Esophagus squamous epithelium (tissue), 5 donors: Measurements from ENCODE around the gene MYO18B. TPM values are rescaled to one million over a fixed set of nuclear protein-coding genes. Genes with fewer than 3 reads are reported as not detected.

ENCODE experiments used
- DNase-seq: peaks from one replicate; lab custom pipeline; 2025; lab: John Stamatoyannopoulos, UW
- H3K27ac ChIP-seq, 4 donors: fragments of 200-600 bp; sonication (generic); one replicate each; pipeline ENCODE4 v1.5.1; 2016 to 2019; ENCODE audit warnings: mild to moderate bottlenecking in 1 of 4
- H3K27me3 ChIP-seq, 4 donors: fragments of 200-600 bp; sonication (generic); 1 replicate in 3 of 4; 2 replicates in 1 of 4; pipeline versions ENCODE4 v1.5.1 to v1.6.0; 2017 to 2021; ENCODE audit warnings: antibody characterized with exemption in 1 of 4
- H3K36me3 ChIP-seq, 3 donors: fragments of 200-600 bp; sonication (generic); one replicate each; pipeline ENCODE4 v1.5.1; 2016 to 2019
- H3K4me1 ChIP-seq, 3 donors: fragments of 200-600 bp; sonication (generic); one replicate each; pipeline ENCODE4 v1.5.1; 2017 to 2019
- H3K4me3 ChIP-seq, 4 donors: fragments of 200-600 bp; sonication (generic); 1 replicate in 3 of 4; 2 replicates in 1 of 4; pipeline ENCODE4 v1.5.1; 2016 to 2019; ENCODE audit warnings: mild to moderate bottlenecking in 2 of 4, moderate library complexity in 1 of 4
- H3K9me3 ChIP-seq, 3 donors: fragments of 200-600 bp; sonication (generic); one replicate each; pipeline ENCODE4 v1.5.1; 2016 to 2019
- POLR2A ChIP-seq, 4 donors: fragments of 450-650 bp; IDR thresholded peaks; one replicate each; pipeline ENCODE4 v1.6.1; 2017; ENCODE audit warnings: antibody characterized with exemption in 4 of 4, mild to moderate bottlenecking in 4 of 4, moderate library complexity in 3 of 4
- WGBS, 2 donors: methylation state at CpG; one replicate each; pipeline ENCODE4 v1.1.5; 2018; 5-methylcytosine and 5-hydroxymethylcytosine counted together
- intact Hi-C: fragments of 100-400 bp; cut with DNase I; formaldehyde crosslinking; loops from one replicate; pipeline ENCODE4 v1.15.0; 2022
- total RNA-seq, 4 donors: library from RNA; depleted of rRNA; stranded (reverse); fragments of >200 nt; gene quantifications; one replicate each; pipeline ENCODE4 v1.1.0, GENCODE V29; 2016
- TF ChIP-seq, protein P1 (sequence below), 6 experiments: fragments of 450-650 bp in 4 of 6; fragments of 200-600 bp in 2 of 6; sonication (generic) in 2 of 6; IDR thresholded peaks; one replicate each; pipeline ENCODE4 v1.5.1; 2016 to 2019; ENCODE audit warnings: antibody characterized with exemption in 6 of 6, mild to moderate bottlenecking in 4 of 6, moderate library complexity in 4 of 6
- donor health status: DM: yes; HTN: yes; CAD: no.

The MYO18B gene
- total RNA-seq, 4 donors from 2014 or later, result 0.06 to 2.5 (median 0.17) TPM

DNA sequence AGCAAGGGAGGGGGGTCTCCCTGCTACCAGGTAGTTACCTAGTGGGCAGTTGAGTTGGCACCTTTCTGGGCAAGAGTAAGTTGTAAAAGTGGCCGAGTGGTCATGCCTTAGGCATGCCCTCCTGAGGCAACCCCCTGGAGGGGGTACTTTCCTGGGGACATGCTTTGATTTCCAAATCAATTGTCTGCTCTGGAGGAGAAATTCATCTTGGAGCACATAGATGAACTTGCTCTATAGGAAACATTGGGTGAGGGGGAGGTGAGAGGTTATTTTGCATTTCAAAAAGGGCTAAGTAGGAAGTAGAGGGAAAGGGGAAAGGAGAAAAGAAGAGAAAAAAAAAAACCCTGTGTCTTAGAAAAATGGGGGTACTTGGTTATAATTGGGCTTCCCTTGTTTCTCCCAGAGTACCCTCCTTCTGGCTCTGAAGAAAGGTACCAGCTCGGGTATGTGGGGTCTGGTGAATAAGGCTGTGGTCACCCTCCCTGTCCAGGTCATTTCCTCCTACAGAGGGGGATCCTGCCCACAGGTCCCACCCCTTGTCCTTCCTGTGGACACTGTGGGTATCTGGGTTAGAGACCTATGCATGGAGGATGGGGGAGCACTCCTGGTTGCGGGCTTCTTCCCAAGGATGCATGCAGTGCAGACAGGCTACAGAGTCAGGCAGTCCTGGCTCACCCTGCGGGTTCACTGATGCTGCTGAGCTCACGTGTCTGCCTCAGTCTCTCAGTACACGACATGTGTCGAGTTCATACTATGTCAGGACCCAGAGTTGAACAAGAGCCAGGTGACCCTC lies 193.5 kb downstream of the MYO18B start:
- Histone ChIP-seq H3K4me1 (no peaks in the 10 kb centered on the region), H3K9me3 (no peaks in the 10 kb centered on the region), H3K27ac (no peak overlapping the region), H3K4me3 (no peak overlapping the region), H3K36me3 (no peaks in the 10 kb centered on the region), H3K27me3 (peaks cover 0 to 46% (median 0%) of the 10 kb centered on the region in 4 donors)
- DNase-seq, result no peak
- 6 to 61% methylated on average over 3 to 7 of the region's 7 CpGs for WGBS, 2 donors
- TF ChIP-seq, protein P1, sequence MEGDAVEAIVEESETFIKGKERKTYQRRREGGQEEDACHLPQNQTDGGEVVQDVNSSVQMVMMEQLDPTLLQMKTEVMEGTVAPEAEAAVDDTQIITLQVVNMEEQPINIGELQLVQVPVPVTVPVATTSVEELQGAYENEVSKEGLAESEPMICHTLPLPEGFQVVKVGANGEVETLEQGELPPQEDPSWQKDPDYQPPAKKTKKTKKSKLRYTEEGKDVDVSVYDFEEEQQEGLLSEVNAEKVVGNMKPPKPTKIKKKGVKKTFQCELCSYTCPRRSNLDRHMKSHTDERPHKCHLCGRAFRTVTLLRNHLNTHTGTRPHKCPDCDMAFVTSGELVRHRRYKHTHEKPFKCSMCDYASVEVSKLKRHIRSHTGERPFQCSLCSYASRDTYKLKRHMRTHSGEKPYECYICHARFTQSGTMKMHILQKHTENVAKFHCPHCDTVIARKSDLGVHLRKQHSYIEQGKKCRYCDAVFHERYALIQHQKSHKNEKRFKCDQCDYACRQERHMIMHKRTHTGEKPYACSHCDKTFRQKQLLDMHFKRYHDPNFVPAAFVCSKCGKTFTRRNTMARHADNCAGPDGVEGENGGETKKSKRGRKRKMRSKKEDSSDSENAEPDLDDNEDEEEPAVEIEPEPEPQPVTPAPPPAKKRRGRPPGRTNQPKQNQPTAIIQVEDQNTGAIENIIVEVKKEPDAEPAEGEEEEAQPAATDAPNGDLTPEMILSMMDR (IDR thresholded peaks at IDR 0.05), result no peak
- no peak for TF ChIP-seq POLR2A (IDR thresholded peaks at IDR 0.05)
- intact Hi-C loops, result no loop called here

DNA sequence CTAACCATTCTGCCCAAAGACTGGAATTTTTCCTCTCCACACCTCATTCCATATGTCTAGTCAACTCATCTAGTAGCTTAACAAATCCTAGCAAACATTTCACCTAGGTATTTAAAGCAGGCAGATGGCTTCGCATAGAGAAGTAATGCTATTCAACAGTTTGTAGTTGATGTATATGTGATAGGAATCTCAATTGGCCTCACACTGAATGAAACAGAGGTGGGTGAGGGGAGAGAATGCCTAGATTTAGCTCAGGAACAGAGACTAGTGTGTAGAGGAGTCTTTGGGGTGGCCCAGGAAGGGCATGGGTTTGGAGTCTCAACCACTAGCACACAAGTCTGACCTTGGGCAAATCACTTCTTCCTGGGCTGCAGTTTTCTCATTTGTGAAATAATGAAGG lies 196.2 kb downstream of the MYO18B start:
- DNase-seq, result no peak
- no peak for TF ChIP-seq POLR2A (IDR thresholded peaks at IDR 0.05)
- TF ChIP-seq, protein P1 (IDR thresholded peaks at IDR 0.05), result no peak
- WGBS, 2 donors, result 83 to 100% methylated on average over 1 of the region's 1 CpG
- no peak overlapping the region for H3K27ac ChIP-seq
- peaks cover 0 to 40% (median 0%) of the 10 kb centered on the region in 4 donors for H3K27me3 ChIP-seq
- H3K36me3 ChIP-seq, result no peaks in the 10 kb centered on the region
- H3K9me3 ChIP-seq, result no peaks in the 10 kb centered on the region
- no peaks in the 10 kb centered on the region for H3K4me1 ChIP-seq
- H3K4me3 ChIP-seq, result no peak overlapping the region
- intact Hi-C loops, result no loop called here

DNA sequence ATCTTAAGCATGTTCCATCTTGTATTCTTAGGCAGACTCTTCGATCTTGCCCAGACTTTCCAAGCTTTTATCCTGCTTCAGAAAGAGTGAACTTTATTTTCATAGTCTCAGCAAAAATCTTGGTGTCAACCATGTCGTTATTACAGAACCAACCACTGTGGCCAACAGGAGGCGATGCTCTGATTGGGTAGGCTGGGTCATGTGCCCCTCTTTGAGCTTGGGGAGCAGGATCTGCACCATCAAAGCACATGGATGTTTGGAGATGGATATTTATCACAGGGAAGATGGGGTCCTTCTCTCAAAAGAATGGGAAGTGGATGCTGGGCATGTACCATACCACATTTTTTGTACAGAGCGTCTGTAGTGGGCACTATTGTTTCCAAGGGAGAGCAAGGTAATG lies 197.4 kb downstream of the MYO18B start:
- no peak for DNase-seq
- Histone ChIP-seq H3K9me3 (no peaks in the 10 kb centered on the region), H3K27me3 (peaks cover 0 to 34% (median 0%) of the 10 kb centered on the region in 4 donors), H3K4me1 (no peaks in the 10 kb centered on the region), H3K36me3 (no peaks in the 10 kb centered on the region), H3K27ac (no peak overlapping the region), H3K4me3 (no peak overlapping the region)
- 67 to 76% methylated on average over 4 of the region's 4 CpGs for whole genome bisulfite sequencing, 2 donors
- TF ChIP-seq, protein P1 (IDR thresholded peaks at IDR 0.05), result no peak
- no peak for TF ChIP-seq POLR2A (IDR thresholded peaks at IDR 0.05)
- intact Hi-C loops, result no loop called here

DNA sequence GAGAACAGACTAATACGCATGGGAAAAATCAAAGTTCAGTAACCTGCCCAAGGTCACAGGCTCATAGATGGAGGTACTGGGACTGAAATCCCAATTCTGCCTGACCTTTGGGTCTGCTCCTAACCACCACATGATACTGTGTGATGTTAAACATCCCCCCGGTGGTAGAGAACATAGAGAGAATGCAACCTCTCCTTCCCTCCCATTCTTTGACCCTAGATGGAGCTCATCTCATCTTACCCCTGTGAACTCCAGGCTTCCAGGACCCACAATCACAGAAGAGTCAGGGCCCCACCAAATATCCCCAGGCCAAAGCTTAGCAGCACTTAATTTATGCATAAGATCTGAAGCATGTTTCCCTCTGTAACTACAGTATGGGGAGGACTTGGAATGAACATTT lies 198.5 kb downstream of the MYO18B start:
- H3K9me3 ChIP-seq, result no peaks in the 10 kb centered on the region
- H3K27ac ChIP-seq, result no peak overlapping the region
- H3K36me3 ChIP-seq, result no peaks in the 10 kb centered on the region
- no peak for DNase-seq
- intact Hi-C loops, result no loop called here
- no peak for TF ChIP-seq POLR2A (IDR thresholded peaks at IDR 0.05)
- TF ChIP-seq, protein P1 (IDR thresholded peaks at IDR 0.05), result no peak
- no peak overlapping the region for H3K4me3 ChIP-seq
- H3K27me3 ChIP-seq, result peaks cover 0 to 26% (median 0%) of the 10 kb centered on the region in 4 donors
- WGBS, 2 donors, result 58 to 78% methylated on average over 2 of the region's 2 CpGs
- H3K4me1 ChIP-seq, result no peaks in the 10 kb centered on the region

DNA sequence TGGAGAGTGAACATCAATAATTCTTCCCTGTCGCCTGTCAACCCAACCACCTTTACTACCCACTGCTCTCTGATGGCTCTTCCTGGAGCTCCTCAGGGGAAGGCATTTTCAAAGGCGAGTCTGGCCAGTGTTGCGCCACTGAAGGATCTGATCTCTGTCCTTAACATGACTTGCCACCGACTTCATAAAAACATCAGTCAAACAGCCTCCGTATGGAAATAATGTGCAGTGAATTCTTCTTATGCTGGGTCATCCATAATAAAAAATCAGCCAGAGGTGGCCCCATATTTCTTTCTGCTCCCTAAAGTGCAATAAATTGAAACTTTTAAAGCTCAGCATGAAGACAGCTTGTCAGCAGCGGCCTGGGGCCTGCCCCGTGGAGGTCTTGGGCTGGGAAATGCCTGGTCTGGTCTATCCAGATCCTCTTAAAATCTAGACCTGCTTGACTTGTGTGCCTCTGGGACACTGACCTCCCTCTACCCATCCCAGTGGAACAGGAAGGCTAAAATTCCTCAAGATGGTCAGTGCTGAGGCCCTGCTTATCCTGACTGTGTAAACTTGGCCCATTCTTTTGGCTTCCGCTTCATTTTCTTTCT lies 199.5 kb downstream of the MYO18B start:
- TF ChIP-seq, protein P1 (IDR thresholded peaks at IDR 0.05), result no peak
- TF ChIP-seq POLR2A (IDR thresholded peaks at IDR 0.05), result no peak
- Histone ChIP-seq H3K27ac (no peak overlapping the region), H3K4me3 (no peak overlapping the region), H3K4me1 (no peaks in the 10 kb centered on the region), H3K9me3 (no peaks in the 10 kb centered on the region), H3K27me3 (peaks cover 0 to 19% (median 0%) of the 10 kb centered on the region in 4 donors), H3K36me3 (no peaks in the 10 kb centered on the region)
- WGBS, 2 donors, result 60 to 69% methylated on average over 8 of the region's 8 CpGs
- DNase-seq, result no peak
- intact Hi-C loops, result no loop called here
